Measurements from ENCODE around the gene LIX1.

DNA sequence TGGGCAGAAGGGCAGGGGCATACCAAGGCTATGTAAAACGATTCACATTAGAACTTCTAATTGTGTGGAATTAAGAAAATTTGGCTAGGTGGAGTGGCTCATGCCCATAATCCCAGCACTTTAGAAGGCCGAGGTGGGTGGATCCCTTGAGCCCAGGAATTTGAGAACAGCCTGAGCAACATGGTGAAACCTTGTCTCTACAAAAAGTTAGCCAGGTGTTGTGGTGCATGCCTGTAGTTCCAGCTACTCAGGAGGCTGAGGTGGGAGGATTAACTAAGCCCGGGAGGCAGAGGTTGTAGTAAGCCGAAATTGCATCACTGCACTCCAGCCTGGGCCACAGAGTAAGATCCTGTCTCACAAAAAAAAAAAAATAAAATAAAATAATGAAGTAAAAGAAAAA lies 65.2 kb downstream of the LIX1 start:
- no peak for TF ChIP-seq SMC3 (conservative IDR thresholded peaks at IDR 0.05; ENCODE audit: poor library complexity)
- TF ChIP-seq MXI1 (conservative IDR thresholded peaks at IDR 0.05; ENCODE audit: poor library complexity, severe bottlenecking): no peak
- TF ChIP-seq TAF1 (IDR thresholded peaks at IDR 0.05; ENCODE audit: low read depth): no peak
- no peak for TF ChIP-seq EZH2 (IDR thresholded peaks at IDR 0.05; ENCODE audit: borderline replicate concordance, insufficient read depth, low read length, poor library complexity, severe bottlenecking)
- TF ChIP-seq EP300 (conservative IDR thresholded peaks at IDR 0.05; ENCODE audit: poor library complexity, severe bottlenecking): no peak
- TF ChIP-seq, protein P1, sequence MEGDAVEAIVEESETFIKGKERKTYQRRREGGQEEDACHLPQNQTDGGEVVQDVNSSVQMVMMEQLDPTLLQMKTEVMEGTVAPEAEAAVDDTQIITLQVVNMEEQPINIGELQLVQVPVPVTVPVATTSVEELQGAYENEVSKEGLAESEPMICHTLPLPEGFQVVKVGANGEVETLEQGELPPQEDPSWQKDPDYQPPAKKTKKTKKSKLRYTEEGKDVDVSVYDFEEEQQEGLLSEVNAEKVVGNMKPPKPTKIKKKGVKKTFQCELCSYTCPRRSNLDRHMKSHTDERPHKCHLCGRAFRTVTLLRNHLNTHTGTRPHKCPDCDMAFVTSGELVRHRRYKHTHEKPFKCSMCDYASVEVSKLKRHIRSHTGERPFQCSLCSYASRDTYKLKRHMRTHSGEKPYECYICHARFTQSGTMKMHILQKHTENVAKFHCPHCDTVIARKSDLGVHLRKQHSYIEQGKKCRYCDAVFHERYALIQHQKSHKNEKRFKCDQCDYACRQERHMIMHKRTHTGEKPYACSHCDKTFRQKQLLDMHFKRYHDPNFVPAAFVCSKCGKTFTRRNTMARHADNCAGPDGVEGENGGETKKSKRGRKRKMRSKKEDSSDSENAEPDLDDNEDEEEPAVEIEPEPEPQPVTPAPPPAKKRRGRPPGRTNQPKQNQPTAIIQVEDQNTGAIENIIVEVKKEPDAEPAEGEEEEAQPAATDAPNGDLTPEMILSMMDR (IDR thresholded peaks at IDR 0.05; ENCODE audit: poor library complexity, severe bottlenecking): no peak

All from neural cell (in vitro differentiated cells).